GM12892 (cell line): Measurements from ENCODE around the gene TMEM127.

Source experiments
- POLR2A ChIP-seq: IDR thresholded peaks from 2 replicates; pipeline ENCODE4 v1.6.1; 2011; ENCODE audit warnings: low read depth, low read length, control low read depth
- POLR2AphosphoS5 ChIP-seq: IDR thresholded peaks from 2 replicates; pipeline ENCODE4 v1.6.1; 2011; ENCODE audit warnings: low read depth, low read length, control low read depth
- TAF1 ChIP-seq: IDR thresholded peaks from 2 replicates; pipeline ENCODE4 v1.6.1; 2011; ENCODE audit warnings: low read depth, mild to moderate bottlenecking, control low read depth, low read length, borderline replicate concordance

- TF ChIP-seq TAF1 = no peak
- TF ChIP-seq POLR2AphosphoS5 = no peak
- no peak for TF ChIP-seq POLR2A
Observed at GRCh38 chr2:96287273-96287856, 21.6 kb upstream of the TMEM127 start.
